ENCODE data around the gene CHCHD10.

Gene CHCHD10

GRCh38 chr22:23786752-23787599, 19.2 kb upstream of the CHCHD10 start, which contains the start of gene SMARCB1:
TSS of gene SMARCB1 (plus strand) at chr22:23786966. CDS start at chr22:23787170, 204 bp downstream.
- peak; percentile 91 for DNase-seq

DNA sequence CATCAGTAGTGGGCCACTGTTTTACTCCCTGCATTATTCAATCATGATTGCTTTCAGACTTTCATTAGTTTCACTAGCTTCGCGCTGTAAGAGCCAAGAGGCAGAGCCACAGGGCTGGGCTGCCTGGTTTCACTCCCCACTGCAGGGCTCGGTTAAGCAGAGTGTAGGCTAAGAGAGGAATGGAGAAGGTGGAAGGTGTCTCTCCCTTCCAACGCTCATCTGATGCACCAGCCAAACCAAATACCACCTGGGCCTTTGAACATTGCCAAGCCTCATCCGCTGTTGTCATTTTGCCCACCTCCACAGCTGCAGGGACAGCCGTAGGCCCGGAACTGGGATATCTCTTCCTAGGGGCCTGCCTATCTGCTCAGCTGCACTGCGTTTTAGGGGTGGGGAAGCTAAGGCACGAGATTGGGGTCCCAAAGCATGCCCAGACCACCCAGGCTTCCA, 18.5 kb upstream of the CHCHD10 start:
- DNase-seq, result no peak

DNA sequence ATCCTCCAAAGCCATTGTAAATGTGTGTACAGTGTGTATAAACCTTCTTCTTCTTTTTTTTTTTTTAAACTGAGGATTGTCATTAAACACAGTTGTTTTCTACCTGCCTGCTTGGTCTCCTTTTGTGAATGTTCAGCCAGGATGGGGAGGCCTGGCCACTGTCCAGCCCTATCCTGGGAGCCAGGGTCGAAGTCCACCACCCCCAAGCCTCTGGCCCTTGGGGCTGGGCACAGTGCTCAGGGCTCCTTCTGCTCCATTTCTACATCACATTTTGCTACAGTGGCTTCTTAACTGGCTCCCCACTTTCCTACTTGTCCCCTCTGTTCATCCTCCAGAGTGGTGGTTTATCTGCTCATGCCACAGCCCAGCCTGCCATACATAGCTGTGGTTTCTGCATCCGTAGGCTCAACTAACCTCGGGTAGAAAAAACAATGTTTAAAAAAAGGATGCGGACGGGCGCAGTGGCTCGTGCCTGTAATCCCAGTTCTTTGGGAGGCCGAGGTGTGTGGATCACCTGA, 16.5 kb upstream of the CHCHD10 start:
- no peak for DNase-seq

GRCh38 chr22:23783265-23784150, 15.7 kb upstream of the CHCHD10 start:
- no peak for DNase-seq

GRCh38 chr22:23782703-23783102, 14.9 kb upstream of the CHCHD10 start:
- DNase-seq, result no peak

DNA sequence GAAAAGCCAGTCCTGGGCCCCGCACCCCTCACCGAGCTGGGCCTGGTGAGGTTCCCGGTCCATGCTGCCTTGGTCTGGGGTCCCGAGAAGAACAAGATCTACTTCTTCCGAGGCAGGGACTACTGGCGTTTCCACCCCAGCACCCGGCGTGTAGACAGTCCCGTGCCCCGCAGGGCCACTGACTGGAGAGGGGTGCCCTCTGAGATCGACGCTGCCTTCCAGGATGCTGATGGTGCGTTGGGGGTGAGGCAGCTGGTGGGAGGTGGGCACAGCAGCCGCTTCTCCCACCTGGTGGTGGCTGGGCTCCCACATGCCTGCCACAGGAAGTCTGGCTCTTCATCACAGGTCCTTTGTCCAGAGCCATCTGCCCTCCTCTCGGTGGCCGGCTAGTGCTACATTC, 14.5 kb upstream of the CHCHD10 start:
- no peak for DNase-seq

DNA sequence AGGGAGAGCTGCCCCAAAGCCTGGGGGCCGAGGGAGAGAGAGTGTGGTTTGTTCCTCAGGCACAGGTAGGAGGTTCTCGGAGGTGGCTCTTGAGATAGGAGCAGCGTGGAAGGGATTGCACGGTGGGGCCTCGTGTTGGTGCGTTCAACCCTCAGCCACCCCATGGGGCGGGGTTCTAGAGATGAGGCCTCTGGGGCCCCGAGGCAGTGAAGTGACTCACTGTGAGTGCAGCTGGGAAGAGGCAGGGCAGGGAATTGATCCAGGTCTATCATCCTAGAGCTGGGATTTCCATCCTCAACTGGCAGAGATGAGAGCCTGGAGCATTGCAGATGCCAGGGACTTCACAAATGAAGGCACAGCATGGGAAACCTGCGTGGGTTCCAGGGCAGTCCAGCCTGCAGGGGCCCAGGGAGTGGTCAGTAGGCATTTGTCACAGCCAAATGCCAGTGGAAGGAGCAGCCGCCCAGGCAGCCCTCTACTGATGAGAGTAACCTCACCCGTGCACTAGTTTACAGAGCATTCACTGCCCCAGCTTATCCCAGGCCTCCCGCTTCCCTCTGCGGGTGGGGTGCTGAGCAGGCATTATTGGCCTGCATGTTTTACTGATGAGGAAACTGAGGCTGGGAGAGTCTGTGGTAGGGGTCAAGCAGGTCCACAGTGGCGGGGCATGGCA, 13.9 kb upstream of the CHCHD10 start:
- DNase-seq, result peak; percentile 61

DNA sequence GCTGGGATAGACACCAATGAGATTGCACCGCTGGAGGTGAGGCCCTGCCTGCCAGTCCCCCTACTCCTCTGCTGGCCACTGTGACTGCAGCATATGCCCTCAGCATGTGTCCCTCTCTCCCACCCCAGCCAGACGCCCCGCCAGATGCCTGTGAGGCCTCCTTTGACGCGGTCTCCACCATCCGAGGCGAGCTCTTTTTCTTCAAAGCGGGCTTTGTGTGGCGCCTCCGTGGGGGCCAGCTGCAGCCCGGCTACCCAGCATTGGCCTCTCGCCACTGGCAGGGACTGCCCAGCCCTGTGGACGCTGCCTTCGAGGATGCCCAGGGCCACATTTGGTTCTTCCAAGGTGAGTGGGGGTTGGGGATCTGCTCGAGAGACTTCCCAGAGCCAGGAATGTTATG, 13.3 kb upstream of the CHCHD10 start:
- no peak for DNase-seq

GRCh38 chr22:23780146-23780748, 12.5 kb upstream of the CHCHD10 start:
- DNase-seq, result no peak

GRCh38 chr22:23779731-23780130, 12.0 kb upstream of the CHCHD10 start:
- DNase-seq, result no peak

DNA sequence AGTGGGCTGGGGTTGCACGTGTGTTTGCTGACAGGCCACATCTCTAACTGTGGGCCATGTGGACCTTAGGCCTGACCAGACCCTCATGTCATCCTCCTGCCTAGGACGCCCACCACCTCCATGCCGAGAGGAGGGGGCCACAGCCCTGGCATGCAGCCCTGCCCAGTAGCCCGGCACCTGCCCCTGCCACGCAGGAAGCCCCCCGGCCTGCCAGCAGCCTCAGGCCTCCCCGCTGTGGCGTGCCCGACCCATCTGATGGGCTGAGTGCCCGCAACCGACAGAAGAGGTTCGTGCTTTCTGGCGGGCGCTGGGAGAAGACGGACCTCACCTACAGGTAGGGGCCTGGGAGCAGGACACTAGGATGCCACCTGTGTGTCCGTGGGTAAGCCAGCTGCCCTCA, 11.3 kb upstream of the CHCHD10 start:
- no peak for DNase-seq

GRCh38 chr22:23778577-23778900, 10.8 kb upstream of the CHCHD10 start:
- DNase-seq, result no peak

DNA sequence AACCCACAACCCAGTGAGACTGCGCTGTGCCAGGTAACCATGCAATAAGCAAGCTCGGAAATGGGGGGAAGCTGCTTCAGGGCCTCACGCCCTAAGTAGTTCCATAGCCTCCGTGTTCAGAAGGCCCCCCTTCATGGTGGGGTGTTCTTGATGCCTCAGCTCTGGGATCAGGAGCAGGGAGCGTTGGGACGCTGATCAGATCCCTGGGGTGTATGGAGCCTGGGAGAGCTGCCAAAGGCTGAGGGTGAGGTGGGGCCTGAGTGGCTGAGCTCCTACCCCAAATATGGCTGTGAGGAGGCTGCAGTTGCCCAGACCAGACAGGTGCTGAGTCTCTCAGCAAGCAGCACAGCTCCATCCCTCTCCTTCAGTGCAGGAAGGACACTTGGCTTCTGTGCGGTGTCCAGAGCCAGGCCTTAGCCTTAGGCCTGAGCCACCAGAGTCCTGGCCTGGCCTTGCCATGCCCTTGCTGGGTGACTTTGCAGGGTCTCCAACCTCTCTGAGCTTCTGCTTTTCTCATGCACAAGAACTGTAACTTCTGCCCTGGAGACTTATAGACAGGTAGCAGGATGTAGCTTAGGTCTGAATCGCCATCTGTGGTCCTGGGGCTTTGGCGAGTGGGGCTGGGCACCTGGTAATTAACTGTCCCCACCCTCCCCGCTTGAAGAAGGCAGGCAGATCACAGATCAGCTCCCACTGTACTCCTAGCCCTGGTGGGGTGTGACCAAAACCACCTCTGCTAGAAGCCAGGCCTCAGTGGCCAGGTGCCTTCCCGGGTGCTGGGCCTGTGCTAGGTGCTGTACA, 10.2 kb upstream of the CHCHD10 start:
- no peak for DNase-seq

DNA sequence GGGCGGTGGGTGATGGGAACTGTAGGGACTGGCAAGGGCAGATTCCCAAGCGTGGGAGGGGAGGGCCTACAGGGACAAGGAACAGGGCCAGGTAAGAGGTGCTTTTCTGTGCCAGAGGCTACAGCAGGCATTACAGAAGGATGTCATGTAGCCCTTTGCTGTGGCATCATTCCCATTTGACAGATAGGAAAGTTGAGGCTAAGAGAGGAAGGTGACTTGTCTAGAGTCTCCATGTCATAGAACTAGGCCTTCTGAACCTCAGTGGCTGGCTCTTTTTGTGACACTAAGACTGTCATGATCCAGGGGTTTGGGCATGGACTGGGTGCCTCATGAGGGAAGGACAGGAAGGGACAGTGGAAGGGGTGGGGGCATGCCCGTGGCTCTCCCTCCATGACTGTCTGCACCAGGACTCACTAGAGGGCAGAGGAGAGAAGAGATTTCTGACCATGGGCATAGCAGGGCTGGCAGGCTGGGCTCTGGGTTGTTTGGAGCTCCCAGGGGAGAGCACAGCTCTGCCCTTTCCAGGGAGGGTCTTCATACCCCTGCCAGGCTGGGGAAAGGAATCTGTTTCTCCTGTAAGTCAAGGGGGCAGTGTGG, 8.1 kb upstream of the CHCHD10 start:
- no peak for DNase-seq

DNA sequence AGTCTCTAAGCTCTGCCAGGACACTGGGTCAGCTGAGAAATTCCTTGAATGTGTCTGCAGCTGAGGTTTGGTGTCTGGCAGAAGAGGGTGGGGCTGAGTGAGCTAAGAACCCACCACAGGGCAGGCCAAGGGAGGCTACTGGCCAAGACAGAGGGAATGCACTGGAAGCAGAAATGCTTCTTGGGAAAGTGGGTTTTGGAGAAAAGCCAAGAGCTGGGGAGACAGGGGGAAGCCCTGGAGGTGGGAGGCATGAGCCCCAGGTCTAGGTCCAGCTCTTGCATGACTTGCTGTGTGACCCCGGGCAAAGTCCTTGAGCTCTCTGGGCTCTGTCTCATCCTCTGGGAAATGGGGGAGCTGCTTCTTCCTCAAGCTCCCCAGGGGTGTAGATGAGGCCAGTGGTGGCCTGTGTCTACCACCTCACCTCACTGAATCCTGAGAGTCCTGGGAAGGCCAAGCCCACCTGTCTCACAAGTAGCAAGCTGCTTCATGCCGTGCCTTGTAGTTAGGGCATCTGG, 7.2 kb upstream of the CHCHD10 start:
- DNase-seq, result peak; percentile 56

DNA sequence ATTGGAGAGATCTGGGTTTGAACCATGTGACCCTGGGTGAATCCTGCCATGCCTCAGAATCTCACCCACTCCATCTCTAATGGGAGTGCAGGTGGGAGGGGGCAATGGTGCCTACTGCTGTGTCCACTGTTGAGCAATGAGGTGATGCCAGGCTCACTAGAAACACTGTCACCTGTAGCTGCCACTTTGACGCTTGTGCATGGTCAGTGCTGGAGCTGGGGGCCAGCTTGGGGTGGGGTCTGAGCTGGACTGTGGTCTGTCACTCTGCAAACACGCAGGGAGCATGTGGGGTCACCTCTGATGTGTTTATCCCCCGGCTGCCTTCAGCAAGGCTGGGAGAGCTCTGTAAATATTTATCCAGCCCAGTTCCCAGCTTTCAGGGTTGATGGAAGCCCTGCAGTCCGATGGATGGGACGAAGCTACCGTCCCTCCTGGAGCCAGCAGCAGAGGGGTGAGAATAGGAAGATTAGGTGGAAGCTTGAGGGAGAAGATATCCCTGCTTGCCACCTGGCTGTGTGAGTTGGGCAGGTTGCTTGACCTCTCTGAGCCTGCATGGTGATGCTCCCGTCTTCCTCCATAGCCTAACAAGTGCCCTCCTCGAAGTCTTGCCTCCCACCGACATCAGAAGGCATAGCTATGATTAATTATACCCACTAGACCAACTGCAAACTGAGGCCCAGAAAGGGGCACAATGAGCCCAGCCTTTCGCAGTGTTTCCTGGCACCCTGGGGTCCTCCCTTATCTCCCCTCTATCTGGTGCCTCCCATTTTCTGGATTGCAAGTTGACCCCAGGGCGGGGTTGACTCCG, 6.5 kb upstream of the CHCHD10 start:
- DNase-seq, result no peak

GRCh38 chr22:23773483-23774113, 5.8 kb upstream of the CHCHD10 start:
- DNase-seq, result no peak

- DNase-seq, result peak; percentile 36
Measured at GRCh38 chr22:23772649-23773473, 5.1 kb upstream of the CHCHD10 start, which contains the start of gene MMP11. TSS of gene MMP11 (plus strand) at chr22:23772849. CDS start at chr22:23772871, 22 bp downstream.

DNA sequence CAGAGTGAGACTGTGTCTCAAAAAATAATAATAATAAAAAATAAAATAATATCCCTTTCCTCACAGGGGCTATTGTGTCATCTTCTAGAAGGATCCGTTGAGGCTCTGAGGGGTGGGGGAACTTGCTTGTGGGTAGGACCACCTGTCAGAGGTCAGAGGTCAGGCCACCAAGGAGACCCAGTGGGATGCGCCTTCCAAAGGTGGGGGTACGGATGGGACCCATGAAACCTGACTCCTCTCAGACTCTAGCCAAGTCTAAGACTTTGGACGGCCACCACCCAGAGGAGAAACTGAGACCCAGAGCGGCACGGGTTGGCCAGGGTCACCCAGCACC, 4.5 kb upstream of the CHCHD10 start:
- no peak for DNase-seq

Data from fibroblast of upper back skin (primary cell).